ENCODE results near the gene TSC2.
"Not testable (repeated sequence)": the region's sequence is repeated elsewhere in the genome, so short reads cannot be mapped to it uniquely, and the experiment has no call there.

The TSC2 gene

GRCh38 chr16:2086106-2086742 is 38.4 kb downstream of the TSC2 start:
- no peak for DNase-seq (ENCODE audit: low read depth)

GRCh38 chr16:2086812-2087747 is 39.3 kb downstream of the TSC2 start:
- no peak for DNase-seq (ENCODE audit: low read depth)

GRCh38 chr16:2087748-2088631 is 40.2 kb downstream of the TSC2 start:
- no peak for DNase-seq (ENCODE audit: low read depth)

- DNase-seq (ENCODE audit: low read depth), result no peak
These were observed 41.1 kb downstream of the TSC2 start for GRCh38 chr16:2088759-2089358.

GRCh38 chr16:2089706-2090480 is 42.1 kb downstream of the TSC2 start:
- DNase-seq (ENCODE audit: low read depth), result no peak

- DNase-seq (ENCODE audit: low read depth), result no peak
These were observed 42.6 kb downstream of the TSC2 start for GRCh38 chr16:2090481-2090776.

GRCh38 chr16:2090777-2091546 is 43.2 kb downstream of the TSC2 start:
- DNase-seq (ENCODE audit: low read depth), result peak; percentile 59

- no peak for DNase-seq (ENCODE audit: low read depth)
These were observed 43.9 kb downstream of the TSC2 start for GRCh38 chr16:2091547-2092255.

GRCh38 chr16:2092256-2092620 is 44.5 kb downstream of the TSC2 start:
- no peak for DNase-seq (ENCODE audit: low read depth)

GRCh38 chr16:2092866-2093265 is 45.1 kb downstream of the TSC2 start:
- no peak for DNase-seq (ENCODE audit: low read depth)

GRCh38 chr16:2093793-2094192 is 46.0 kb downstream of the TSC2 start:
- no peak for DNase-seq (ENCODE audit: low read depth)

GRCh38 chr16:2095315-2095853 is 47.6 kb downstream of the TSC2 start:
- peak; percentile 63 for DNase-seq (ENCODE audit: low read depth)

GRCh38 chr16:2095918-2096582 is 48.3 kb downstream of the TSC2 start:
- no peak for DNase-seq (ENCODE audit: low read depth)

- DNase-seq (ENCODE audit: low read depth), result no peak
These were observed 49.2 kb downstream of the TSC2 start for GRCh38 chr16:2096853-2097595.

GRCh38 chr16:2097689-2098088 is 49.9 kb downstream of the TSC2 start:
- not testable (repeated sequence) for DNase-seq (ENCODE audit: low read depth)

GRCh38 chr16:2101581-2101980 is 53.8 kb downstream of the TSC2 start:
- not testable (repeated sequence) for DNase-seq (ENCODE audit: low read depth)

GRCh38 chr16:2102471-2102870 is 54.7 kb downstream of the TSC2 start:
- DNase-seq (ENCODE audit: low read depth), result no peak

- not testable (repeated sequence) for DNase-seq (ENCODE audit: low read depth)
These were observed 56.7 kb downstream of the TSC2 start for GRCh38 chr16:2104464-2104863.

Data from EH (cell line).